Endodermal cell (in vitro differentiated cells): ENCODE results near the gene KIAA1217. TPM values are rescaled to one million over a fixed set of nuclear protein-coding genes. Genes with fewer than 3 reads are reported as not detected.

ENCODE experiments used
- DNase-seq: peaks from one replicate; pipeline ENCODE4 v3.0.0-alpha.2; 2017
- H3K27ac ChIP-seq: 2 replicates; pipeline ENCODE4 v1.5.1; 2013; ENCODE audit warnings: mild to moderate bottlenecking, low read depth, low read length, moderate library complexity
- H3K27me3 ChIP-seq: 2 replicates; pipeline ENCODE4 v1.6.1; 2013; ENCODE audit warnings: mild to moderate bottlenecking, low read length, moderate library complexity; ENCODE audit not compliant: insufficient read depth, control insufficient read depth, poor library complexity, severe bottlenecking
- H3K36me3 ChIP-seq: 2 replicates; pipeline ENCODE4 v1.7.0; 2013; ENCODE audit warnings: mild to moderate bottlenecking, low read length, moderate library complexity; ENCODE audit not compliant: control insufficient read depth, insufficient read depth
- H3K4me1 ChIP-seq: one replicate; pipeline ENCODE4 v1.7.0; 2013; ENCODE audit warnings: low read length; ENCODE audit not compliant: control insufficient read depth, insufficient read depth
- H3K4me3 ChIP-seq: 2 replicates; pipeline ENCODE4 v1.5.1; 2013; ENCODE audit warnings: mild to moderate bottlenecking, low read length, moderate library complexity
- H3K9ac ChIP-seq: 2 replicates; pipeline ENCODE4 v1.6.1; 2013; ENCODE audit warnings: mild to moderate bottlenecking, low read length, moderate library complexity; ENCODE audit not compliant: poor library complexity, severe bottlenecking; ENCODE audit errors: extremely low read depth
- H3K9me3 ChIP-seq: 2 replicates; pipeline ENCODE4 v1.6.1; 2013; ENCODE audit warnings: mild to moderate bottlenecking, low read length, moderate library complexity; ENCODE audit not compliant: control insufficient read depth
- H3K27ac Mint-ChIP-seq: 2 replicates; pipeline ENCODE4 v1.8.0; 2020; ENCODE audit warnings: mixed read lengths
- H3K27me3 Mint-ChIP-seq: 2 replicates; pipeline ENCODE4 v1.8.0; 2021; ENCODE audit warnings: mild to moderate bottlenecking, mixed read lengths; ENCODE audit not compliant: insufficient read depth
- H3K36me3 Mint-ChIP-seq: 2 replicates; pipeline ENCODE4 v1.8.0; 2020; ENCODE audit warnings: low read depth, mixed read lengths
- H3K4me1 Mint-ChIP-seq: 2 replicates; pipeline ENCODE4 v1.8.0; 2020; ENCODE audit warnings: mixed read lengths
- H3K4me3 Mint-ChIP-seq: 2 replicates; pipeline ENCODE4 v1.8.0; 2020; ENCODE audit warnings: mild to moderate bottlenecking, moderate library complexity, mixed read lengths
- H3K9me3 Mint-ChIP-seq: 2 replicates; pipeline ENCODE4 v1.8.0; 2020; ENCODE audit warnings: mild to moderate bottlenecking, mixed read lengths
- WGBS, 2 experiments: methylation state at CpG; one replicate each; pipeline versions ENCODE4 v1.1.5 to v1.1.7; 2013; ENCODE audit warnings: missing lambda C conversion rate in 2 of 2, mixed read lengths in 1 of 2; ENCODE audit not compliant: insufficient coverage in 1 of 2, insufficient read length in 1 of 2; 5-methylcytosine and 5-hydroxymethylcytosine counted together
- total RNA-seq, 2 donors: library from RNA; stranded (reverse); fragmentation: NEBNext Ultra II Directional in 1 of 2; extraction: Animal tissue kit (Norgen Biotek cat#: 25700) in 1 of 2; gene quantifications; 2 replicates in 1 of 2; 3 replicates in 1 of 2; pipeline ENCODE4 v1.2.1, GENCODE V29; 2021
- TF ChIP-seq, protein P1 (sequence below): fragments of 200-600 bp; sonication (generic); conservative IDR thresholded peaks from 2 replicates; pipeline ENCODE4 v1.5.0; 2021; ENCODE audit warnings: antibody characterized with exemption, mild to moderate bottlenecking

Gene KIAA1217
- total RNA-seq, 2 donors from 2014 or later = 25.4 to 27.2 TPM

- 94 to 100% methylated on average over 4 to 5 of the region's 5 CpGs for WGBS, 2 experiments
- Histone ChIP-seq H3K9me3 (peaks cover 4% of the 10 kb centered on the region), H3K27ac (no peak overlapping the region), H3K4me1 (no peaks in the 10 kb centered on the region), H3K4me3 (no peak overlapping the region), H3K9ac (no peak overlapping the region), H3K36me3 (peaks cover 14% of the 10 kb centered on the region), H3K27me3 (no peaks in the 10 kb centered on the region)
- Mint-ChIP-seq H3K4me3 (no peak overlapping the region), H3K36me3 (peaks cover 21% of the 10 kb centered on the region), H3K4me1 (no peaks in the 10 kb centered on the region), H3K9me3 (no peaks in the 10 kb centered on the region), H3K27me3 (no peaks in the 10 kb centered on the region), H3K27ac (no peak overlapping the region)
- no peak for DNase-seq
- TF ChIP-seq, protein P1, sequence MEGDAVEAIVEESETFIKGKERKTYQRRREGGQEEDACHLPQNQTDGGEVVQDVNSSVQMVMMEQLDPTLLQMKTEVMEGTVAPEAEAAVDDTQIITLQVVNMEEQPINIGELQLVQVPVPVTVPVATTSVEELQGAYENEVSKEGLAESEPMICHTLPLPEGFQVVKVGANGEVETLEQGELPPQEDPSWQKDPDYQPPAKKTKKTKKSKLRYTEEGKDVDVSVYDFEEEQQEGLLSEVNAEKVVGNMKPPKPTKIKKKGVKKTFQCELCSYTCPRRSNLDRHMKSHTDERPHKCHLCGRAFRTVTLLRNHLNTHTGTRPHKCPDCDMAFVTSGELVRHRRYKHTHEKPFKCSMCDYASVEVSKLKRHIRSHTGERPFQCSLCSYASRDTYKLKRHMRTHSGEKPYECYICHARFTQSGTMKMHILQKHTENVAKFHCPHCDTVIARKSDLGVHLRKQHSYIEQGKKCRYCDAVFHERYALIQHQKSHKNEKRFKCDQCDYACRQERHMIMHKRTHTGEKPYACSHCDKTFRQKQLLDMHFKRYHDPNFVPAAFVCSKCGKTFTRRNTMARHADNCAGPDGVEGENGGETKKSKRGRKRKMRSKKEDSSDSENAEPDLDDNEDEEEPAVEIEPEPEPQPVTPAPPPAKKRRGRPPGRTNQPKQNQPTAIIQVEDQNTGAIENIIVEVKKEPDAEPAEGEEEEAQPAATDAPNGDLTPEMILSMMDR = no peak
These were observed 221.7 kb downstream of the KIAA1217 start for GRCh38 chr10:24430591-24430990.

GRCh38 chr10:24432478-24433416 lies 223.8 kb downstream of the KIAA1217 start:
- Histone ChIP-seq H3K4me1 (no peaks in the 10 kb centered on the region), H3K4me3 (no peak overlapping the region), H3K9me3 (peaks cover 4% of the 10 kb centered on the region), H3K27ac (no peak overlapping the region), H3K27me3 (no peaks in the 10 kb centered on the region), H3K36me3 (peaks cover 16% of the 10 kb centered on the region), H3K9ac (no peak overlapping the region)
- Mint-ChIP-seq H3K4me3 (no peak overlapping the region), H3K9me3 (no peaks in the 10 kb centered on the region), H3K27me3 (no peaks in the 10 kb centered on the region), H3K27ac (no peak overlapping the region), H3K4me1 (peaks cover 4% of the 10 kb centered on the region), H3K36me3 (peaks cover 27% of the 10 kb centered on the region)
- TF ChIP-seq, protein P1 = no peak
- WGBS, 2 experiments = 90% methylated on average over 9 of the region's 9 CpGs
- DNase-seq = no peak

- Histone ChIP-seq H3K9me3 (peaks cover 4% of the 10 kb centered on the region), H3K27me3 (no peaks in the 10 kb centered on the region), H3K36me3 (peaks cover 22% of the 10 kb centered on the region), H3K9ac (no peak overlapping the region), H3K27ac (no peak overlapping the region), H3K4me1 (no peaks in the 10 kb centered on the region), H3K4me3 (no peak overlapping the region)
- DNase-seq = no peak
- H3K27me3 Mint-ChIP-seq = no peaks in the 10 kb centered on the region
- H3K9me3 Mint-ChIP-seq = no peaks in the 10 kb centered on the region
- no peak overlapping the region for H3K4me3 Mint-ChIP-seq
- peaks cover 27% of the 10 kb centered on the region for H3K36me3 Mint-ChIP-seq
- H3K27ac Mint-ChIP-seq = no peak overlapping the region
- H3K4me1 Mint-ChIP-seq = peaks cover 4% of the 10 kb centered on the region
- WGBS, 2 experiments = 93% methylated on average over 3 of the region's 3 CpGs; no CpG with 5 or more reads in 1 of the 2 experiments
- TF ChIP-seq, protein P1 = no peak
These were observed 224.8 kb downstream of the KIAA1217 start for GRCh38 chr10:24433705-24434104.
